Panc1 (cell line): ENCODE results near the gene TSPAN17.

ENCODE experiments used
- CTCF ChIP-seq: fragments of 450-650 bp; IDR thresholded peaks from 2 replicates; pipeline ENCODE4 v1.5.1; 2017; ENCODE audit warnings: mild to moderate bottlenecking
- POLR2AphosphoS5 ChIP-seq: IDR thresholded peaks from 2 replicates; pipeline ENCODE4 v1.6.1; 2012; ENCODE audit warnings: mild to moderate bottlenecking, low read depth, low read length, moderate library complexity
- SIN3A ChIP-seq: IDR thresholded peaks from 2 replicates; pipeline ENCODE4 v1.6.1; 2012; ENCODE audit warnings: low read depth, mild to moderate bottlenecking, low read length, moderate library complexity, borderline replicate concordance; ENCODE audit not compliant: insufficient read depth

- no peak for TF ChIP-seq CTCF
- no peak for TF ChIP-seq POLR2AphosphoS5
- no peak for TF ChIP-seq SIN3A
Observed at GRCh38 chr5:176627582-176627981, 19.7 kb upstream of the TSPAN17 start.
